HG02678 (cell line): ENCODE data around the gene MRGPRX2.

Source experiments
- ATAC-seq: cut with Tn5 transposase; IDR thresholded peaks from one replicate; pipeline ENCODE4 v1.9.1; 2021; ENCODE audit warnings: mild to moderate bottlenecking, moderate library complexity; ENCODE audit not compliant: unreplicated experiment

Gene MRGPRX2

GRCh38 chr11:19076744-19077589 is 16.4 kb upstream of the MRGPRX2 start:
- peak; percentile 65 for ATAC-seq

GRCh38 chr11:19075636-19076035 is 15.1 kb upstream of the MRGPRX2 start:
- no peak for ATAC-seq

- ATAC-seq = no peak
Measured at GRCh38 chr11:19073454-19074415, 13.2 kb upstream of the MRGPRX2 start.

GRCh38 chr11:19072464-19072863 is 11.9 kb upstream of the MRGPRX2 start:
- no peak for ATAC-seq

GRCh38 chr11:19071255-19071654 is 10.7 kb upstream of the MRGPRX2 start:
- ATAC-seq = peak; percentile 94

GRCh38 chr11:19059833-19060232 is 684 bp downstream of the MRGPRX2 start:
- no peak for ATAC-seq

GRCh38 chr11:19055905-19056304 is 4.6 kb downstream of the MRGPRX2 start:
- no peak for ATAC-seq

GRCh38 chr11:19055016-19055415 is 5.5 kb downstream of the MRGPRX2 start:
- ATAC-seq = no peak

GRCh38 chr11:19053909-19054308 is 6.6 kb downstream of the MRGPRX2 start:
- no peak for ATAC-seq

- no peak for ATAC-seq
Measured at GRCh38 chr11:19050281-19050680, 10.2 kb downstream of the MRGPRX2 start.

GRCh38 chr11:19049351-19049750 is 11.2 kb downstream of the MRGPRX2 start:
- no peak for ATAC-seq

GRCh38 chr11:19040051-19040450 is 20.5 kb downstream of the MRGPRX2 start:
- ATAC-seq = no peak

- no peak for ATAC-seq
Measured at GRCh38 chr11:19039409-19039808, 21.1 kb downstream of the MRGPRX2 start.

GRCh38 chr11:19032990-19033389 is 27.5 kb downstream of the MRGPRX2 start:
- ATAC-seq = no peak

GRCh38 chr11:19027829-19028595 is 32.5 kb downstream of the MRGPRX2 start:
- no peak for ATAC-seq

GRCh38 chr11:19026862-19027261 is 33.7 kb downstream of the MRGPRX2 start:
- ATAC-seq = no peak

- no peak for ATAC-seq
Measured at GRCh38 chr11:19025481-19026406, 34.8 kb downstream of the MRGPRX2 start.

GRCh38 chr11:19020831-19021230 is 39.7 kb downstream of the MRGPRX2 start:
- ATAC-seq = no peak

- no peak for ATAC-seq
Measured at GRCh38 chr11:19018901-19019300, 41.6 kb downstream of the MRGPRX2 start.
